Measurements from ENCODE around the gene FHIP1A.

GRCh38 chr4:151429957-151430570 is 21.1 kb downstream of the FHIP1A start:
- TF ChIP-seq EP300 (IDR thresholded peaks at IDR 0.05) (no peak), CTCF (IDR thresholded peaks at IDR 0.05) (no peak), POLR2A (IDR thresholded peaks at IDR 0.05) (no peak)
